Activated naive CD4-positive, alpha-beta T cell treated with anti-CD3 and anti-CD28 coated beads for 36 hours (primary cell): ENCODE results near the gene TBRG4. TPM values are rescaled to one million over a fixed set of nuclear protein-coding genes. Genes with fewer than 3 reads are reported as not detected.
A peak's percentile ranks its signal among the peaks of the same experiment; 100 is the strongest.

Experiments used
- CTCF ChIA-PET: fragments of 350-600 bp; sonication (Branson Sonifier 250); formaldehyde crosslinking; loops from one replicate; lab custom pipeline; 2021; ENCODE audit warnings: antibody characterized with exemption; lab: Charles Lee
- DNase-seq: peaks from one replicate; pipeline ENCODE4 v3.0.0-alpha.2; 2020
- H3K27ac Mint-ChIP-seq: one replicate; pipeline ENCODE4 v1.8.0; 2021; ENCODE audit warnings: mild to moderate bottlenecking, mixed read lengths
- H3K27me3 Mint-ChIP-seq: one replicate; pipeline ENCODE4 v1.8.0; 2021; ENCODE audit warnings: low read depth, mixed read lengths
- H3K36me3 Mint-ChIP-seq: one replicate; pipeline ENCODE4 v1.8.0; 2021; ENCODE audit warnings: low read depth, mixed read lengths
- H3K4me1 Mint-ChIP-seq: one replicate; pipeline ENCODE4 v1.8.0; 2021; ENCODE audit warnings: low read depth, mixed read lengths
- H3K4me3 Mint-ChIP-seq: one replicate; pipeline ENCODE4 v1.8.0; 2021; ENCODE audit warnings: mild to moderate bottlenecking, moderate library complexity, mixed read lengths
- H3K9me3 Mint-ChIP-seq: one replicate; pipeline ENCODE4 v1.8.0; 2021; ENCODE audit warnings: mixed read lengths
- intact Hi-C: fragments of 100-400 bp; cut with micrococcal nuclease; formaldehyde crosslinking; loops from one replicate; pipeline ENCODE4 v1.15.1; 2023
- total RNA-seq, 2 experiments: library from RNA; stranded (reverse); gene quantifications; one replicate each; pipeline ENCODE4 v1.2.3, GENCODE V29; 2021

The TBRG4 gene
- total RNA-seq, 2 experiments from 2014 or later = 127 to 136 TPM

DNA sequence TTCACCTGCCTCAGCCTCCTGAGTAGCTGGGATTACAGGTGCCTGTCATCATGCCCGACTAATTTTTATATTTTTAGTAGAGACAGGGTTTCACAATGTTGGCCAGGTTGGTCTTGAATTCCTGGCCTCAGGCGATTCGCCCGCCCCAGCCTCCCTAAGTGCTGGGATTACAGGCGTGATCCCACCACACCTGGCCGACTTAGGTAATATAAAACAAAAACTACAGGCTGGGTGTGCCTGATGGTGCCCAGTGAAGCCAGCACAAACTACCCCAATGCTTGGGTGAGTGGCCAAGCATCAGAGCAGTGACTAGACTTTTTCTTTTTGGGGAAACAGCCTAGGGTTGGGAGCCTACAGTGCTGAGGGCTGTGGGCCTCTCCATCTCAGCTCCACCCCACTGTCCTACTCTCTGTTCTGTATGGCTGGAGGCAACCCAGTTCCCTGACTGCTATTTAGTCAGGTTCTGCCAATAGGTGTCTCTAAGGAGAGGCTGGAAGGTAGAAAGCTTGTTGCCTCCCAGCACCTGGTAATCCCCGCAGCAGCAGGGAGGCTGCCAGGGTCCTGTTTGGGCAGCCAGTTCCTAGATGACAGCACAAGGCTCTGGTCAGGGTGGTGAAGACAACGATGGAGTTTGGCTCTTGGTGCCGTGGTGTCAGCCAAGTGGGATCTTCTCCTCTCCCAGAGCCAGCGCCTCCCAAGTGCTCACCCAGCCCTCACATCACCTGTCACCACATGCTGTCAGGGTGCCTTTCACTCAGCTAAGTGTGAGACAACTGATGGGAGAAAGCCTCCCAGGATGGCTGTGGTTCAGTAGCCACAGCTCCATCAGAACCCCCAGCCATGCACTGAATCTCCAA is 12.3 kb downstream of the TBRG4 start:
- DNase-seq = no peak
- CTCF ChIA-PET = interaction anchor here (1.0 kb wide), 1 partner anchor 38 kb away, joined by 3 read pairs; no protein-coding TSS in a partner anchor
- intact Hi-C loops = no loop called here
- Mint-ChIP-seq H3K4me3 (no peak overlapping the region), H3K9me3 (no peaks in the 10 kb centered on the region), H3K27ac (peak overlapping the region; percentile 41), H3K36me3 (peaks cover 10% of the 10 kb centered on the region), H3K4me1 (no peaks in the 10 kb centered on the region), H3K27me3 (no peaks in the 10 kb centered on the region)

GRCh38 chr7:45092931-45093235 is 18.6 kb downstream of the TBRG4 start:
- H3K36me3 Mint-ChIP-seq = peaks cover 1% of the 10 kb centered on the region
- H3K4me3 Mint-ChIP-seq = no peak overlapping the region
- peaks cover 7% of the 10 kb centered on the region for H3K4me1 Mint-ChIP-seq
- DNase-seq = no peak
- H3K9me3 Mint-ChIP-seq = peaks cover 2% of the 10 kb centered on the region
- H3K27ac Mint-ChIP-seq = no peak overlapping the region
- H3K27me3 Mint-ChIP-seq = peaks cover 11% of the 10 kb centered on the region
- CTCF ChIA-PET = interaction anchor here (0.6 to 1.2 kb wide), 2 partner anchors 12 to 31 kb away, joined by 3 read pairs; no protein-coding TSS in a partner anchor
- intact Hi-C loops = no loop called here

DNA sequence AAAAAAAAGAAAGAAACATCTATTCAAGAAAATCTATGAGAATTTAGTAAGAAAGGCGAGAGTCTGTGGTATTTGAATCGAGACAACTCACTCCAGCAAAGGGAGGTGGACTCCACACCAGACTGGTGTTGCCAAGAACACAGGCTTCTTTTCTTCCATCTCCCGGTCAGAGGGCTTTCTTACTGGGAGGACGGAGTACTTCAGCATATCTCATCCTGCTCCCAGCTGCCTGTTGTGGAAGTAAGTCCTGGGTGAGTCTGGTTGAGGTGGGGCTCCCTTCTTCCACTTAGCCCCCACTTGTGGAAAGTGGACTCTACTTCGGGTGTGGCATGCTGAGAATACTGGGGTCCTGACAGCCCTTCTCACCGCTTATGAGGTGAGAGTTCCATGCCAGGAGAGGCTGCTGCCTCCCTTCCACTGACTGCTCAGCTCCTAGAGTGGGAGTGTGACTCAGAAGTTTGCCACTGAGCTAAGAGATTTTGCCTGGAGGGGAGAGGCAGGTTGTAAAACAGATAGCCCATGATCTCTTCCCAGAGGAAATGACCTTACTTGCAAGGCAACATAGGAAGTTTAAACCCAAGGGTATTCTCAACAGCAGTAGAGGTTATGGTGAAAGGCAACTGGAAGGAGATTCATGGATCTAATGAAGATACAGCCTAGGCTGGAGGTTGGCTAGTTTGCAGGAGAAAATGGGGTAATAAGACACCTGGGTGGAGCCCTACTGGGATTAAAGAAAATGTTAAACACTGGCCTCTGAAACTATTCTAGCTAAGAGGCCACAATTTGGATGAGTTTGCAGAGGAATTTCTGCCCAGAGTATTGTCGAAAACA is 19.2 kb downstream of the TBRG4 start:
- H3K36me3 Mint-ChIP-seq = peaks cover 1% of the 10 kb centered on the region
- peaks cover 7% of the 10 kb centered on the region for H3K4me1 Mint-ChIP-seq
- H3K27ac Mint-ChIP-seq = no peak overlapping the region
- H3K4me3 Mint-ChIP-seq = no peak overlapping the region
- peaks cover 12% of the 10 kb centered on the region for H3K27me3 Mint-ChIP-seq
- CTCF ChIA-PET = interaction anchor here (0.6 to 1.2 kb wide), 2 partner anchors 13 to 31 kb away, joined by 3 read pairs; no protein-coding TSS in a partner anchor
- DNase-seq = no peak
- H3K9me3 Mint-ChIP-seq = peaks cover 2% of the 10 kb centered on the region
- intact Hi-C loops = no loop called here

- H3K9me3 Mint-ChIP-seq = peaks cover 2% of the 10 kb centered on the region
- DNase-seq = peak; percentile 79
- CTCF ChIA-PET = interaction anchor here (0.6 to 0.9 kb wide), 2 partner anchors 9 to 31 kb away, joined by 3 read pairs; no protein-coding TSS in a partner anchor
- intact Hi-C loops = no loop called here
- H3K36me3 Mint-ChIP-seq = peaks cover 1% of the 10 kb centered on the region
- peaks cover 12% of the 10 kb centered on the region for H3K27me3 Mint-ChIP-seq
- H3K4me1 Mint-ChIP-seq = peaks cover 7% of the 10 kb centered on the region
- H3K4me3 Mint-ChIP-seq = peak overlapping the region; percentile 67
- no peak overlapping the region for H3K27ac Mint-ChIP-seq
These were observed 22.1 kb downstream of the TBRG4 start for GRCh38 chr7:45089341-45089891.

DNA sequence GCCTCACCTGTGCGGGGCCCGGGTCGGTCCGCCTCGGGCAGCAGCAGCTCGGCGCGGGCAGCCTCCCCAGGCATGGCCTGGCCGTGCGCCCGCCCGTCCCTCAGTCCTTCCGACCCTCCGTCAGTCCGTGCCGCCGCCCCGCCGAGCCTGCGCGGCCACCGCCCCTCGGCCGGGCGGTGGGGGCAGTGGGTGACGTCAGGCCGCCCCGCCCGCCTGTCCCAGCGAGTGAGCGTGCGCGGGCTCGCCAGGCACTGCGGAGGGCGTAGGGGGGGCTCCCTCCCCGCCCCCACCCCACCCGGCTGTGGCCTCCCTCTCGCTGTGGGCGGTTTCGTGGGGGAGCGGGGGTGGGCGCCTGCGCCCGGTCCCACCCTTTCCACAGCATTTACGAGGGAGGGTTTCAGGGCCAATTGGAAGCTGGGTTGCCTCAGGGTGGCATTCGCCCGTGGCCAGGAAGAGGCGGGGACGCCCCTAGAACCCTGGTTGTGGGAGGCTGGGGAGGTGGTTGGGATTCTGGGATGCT is 22.6 kb downstream of the TBRG4 start, which contains the start of gene NACAD:
Gene NACAD, minus strand, starts transcription at position 149 of the 520 bp plus-strand sequence. Its CDS starts 75 bp downstream, at position 74.
- peaks cover 7% of the 10 kb centered on the region for H3K4me1 Mint-ChIP-seq
- intact Hi-C loops = no loop called here
- CTCF ChIA-PET = interaction anchor here (0.6 to 0.9 kb wide), 2 partner anchors 8 to 30 kb away, joined by 3 read pairs; no protein-coding TSS in a partner anchor
- peaks cover 1% of the 10 kb centered on the region for H3K36me3 Mint-ChIP-seq
- peaks cover 12% of the 10 kb centered on the region for H3K27me3 Mint-ChIP-seq
- H3K27ac Mint-ChIP-seq = no peak within 1 kb of the TSS
- DNase-seq = peak; percentile 4
- peaks cover 2% of the 10 kb centered on the region for H3K9me3 Mint-ChIP-seq
- peak within 1 kb of the TSS; percentile 67 for H3K4me3 Mint-ChIP-seq

DNA sequence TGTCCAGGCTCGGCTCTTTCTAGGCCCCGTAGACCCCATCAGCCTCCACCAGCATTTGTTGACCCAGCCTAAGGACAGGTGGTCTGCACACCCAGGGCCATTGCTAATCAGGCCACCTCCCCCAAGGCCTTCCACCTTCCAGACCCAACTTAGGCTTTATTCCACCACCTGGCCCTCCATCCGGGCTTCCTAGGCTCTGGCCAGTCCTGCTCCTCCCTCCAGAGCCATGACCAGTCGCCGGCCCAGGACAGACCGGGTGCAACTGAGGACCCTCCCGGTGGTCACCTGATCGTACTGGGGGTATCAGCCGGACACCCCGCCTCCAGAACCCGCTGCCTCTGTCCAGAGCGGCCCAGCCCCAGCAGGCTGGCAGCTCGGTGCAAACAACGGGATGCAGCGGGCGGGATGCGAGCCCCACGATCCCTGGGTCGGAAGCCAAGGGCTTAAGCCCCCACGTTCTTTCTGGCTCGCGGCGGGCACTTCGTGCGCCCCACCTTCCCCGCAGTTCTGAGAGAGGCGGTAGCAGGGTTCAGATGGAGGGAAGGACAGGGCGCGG is 23.3 kb downstream of the TBRG4 start:
- H3K36me3 Mint-ChIP-seq = no peaks in the 10 kb centered on the region
- no peak for DNase-seq
- H3K4me3 Mint-ChIP-seq = peak overlapping the region; percentile 42
- no peaks in the 10 kb centered on the region for H3K9me3 Mint-ChIP-seq
- H3K4me1 Mint-ChIP-seq = peaks cover 7% of the 10 kb centered on the region
- peaks cover 12% of the 10 kb centered on the region for H3K27me3 Mint-ChIP-seq
- intact Hi-C loops = no loop called here
- CTCF ChIA-PET = no interaction called here
- H3K27ac Mint-ChIP-seq = no peak overlapping the region

DNA sequence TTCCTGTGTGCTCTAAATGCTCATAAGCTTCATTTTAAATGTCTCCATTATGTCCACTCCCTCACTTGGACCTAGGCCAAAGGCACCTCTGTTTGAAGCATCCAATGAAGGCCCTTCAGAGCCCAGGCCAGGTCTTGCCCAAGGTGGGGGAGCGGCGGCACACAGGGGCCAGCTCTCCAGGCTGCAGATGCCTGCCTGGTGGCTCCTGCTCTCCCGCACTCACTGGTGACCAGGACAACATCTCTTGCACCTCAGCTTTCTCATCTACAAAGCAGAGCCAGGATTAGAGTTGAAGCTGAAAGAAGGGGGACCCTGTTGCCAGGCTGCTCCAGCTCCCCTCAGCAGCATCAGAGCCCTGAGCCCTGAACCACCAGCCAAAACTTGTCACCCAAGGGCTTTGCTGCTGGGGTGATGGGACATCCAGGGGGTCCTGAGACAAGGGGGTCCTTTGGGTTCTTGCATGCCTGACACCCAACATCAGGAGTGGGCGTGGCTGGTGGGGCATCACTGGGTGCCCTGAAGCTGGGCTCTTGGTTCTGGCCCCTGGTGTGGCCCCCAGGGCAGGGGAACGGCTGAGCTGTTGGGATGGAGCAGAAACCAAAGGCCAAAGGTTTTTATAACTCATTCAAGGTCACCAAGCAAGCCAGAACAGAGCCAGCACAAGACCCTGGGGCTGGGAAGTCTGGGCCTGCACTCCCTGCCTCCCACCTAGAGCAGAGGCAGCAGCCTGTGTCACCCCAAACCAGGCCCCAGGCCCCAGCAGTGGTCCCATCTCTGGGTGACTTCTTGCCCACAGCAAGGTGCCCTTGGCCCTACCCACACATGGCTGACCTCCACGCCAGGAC is 24.0 kb downstream of the TBRG4 start:
- no peaks in the 10 kb centered on the region for H3K9me3 Mint-ChIP-seq
- peaks cover 7% of the 10 kb centered on the region for H3K4me1 Mint-ChIP-seq
- H3K4me3 Mint-ChIP-seq = peak overlapping the region; percentile 11
- CTCF ChIA-PET = no interaction called here
- no peak overlapping the region for H3K27ac Mint-ChIP-seq
- intact Hi-C loops = no loop called here
- peaks cover 12% of the 10 kb centered on the region for H3K27me3 Mint-ChIP-seq
- no peaks in the 10 kb centered on the region for H3K36me3 Mint-ChIP-seq
- DNase-seq = no peak

GRCh38 chr7:45086331-45087065 is 25.0 kb downstream of the TBRG4 start:
- Mint-ChIP-seq H3K27ac (no peak overlapping the region), H3K9me3 (no peaks in the 10 kb centered on the region), H3K27me3 (peaks cover 12% of the 10 kb centered on the region), H3K36me3 (no peaks in the 10 kb centered on the region), H3K4me1 (peaks cover 7% of the 10 kb centered on the region), H3K4me3 (no peak overlapping the region)
- CTCF ChIA-PET = interaction anchor here (0.6 kb wide), 1 partner anchor 34 kb away, joined by 3 read pairs; no protein-coding TSS in a partner anchor
- no peak for DNase-seq
- intact Hi-C loops = no loop called here

DNA sequence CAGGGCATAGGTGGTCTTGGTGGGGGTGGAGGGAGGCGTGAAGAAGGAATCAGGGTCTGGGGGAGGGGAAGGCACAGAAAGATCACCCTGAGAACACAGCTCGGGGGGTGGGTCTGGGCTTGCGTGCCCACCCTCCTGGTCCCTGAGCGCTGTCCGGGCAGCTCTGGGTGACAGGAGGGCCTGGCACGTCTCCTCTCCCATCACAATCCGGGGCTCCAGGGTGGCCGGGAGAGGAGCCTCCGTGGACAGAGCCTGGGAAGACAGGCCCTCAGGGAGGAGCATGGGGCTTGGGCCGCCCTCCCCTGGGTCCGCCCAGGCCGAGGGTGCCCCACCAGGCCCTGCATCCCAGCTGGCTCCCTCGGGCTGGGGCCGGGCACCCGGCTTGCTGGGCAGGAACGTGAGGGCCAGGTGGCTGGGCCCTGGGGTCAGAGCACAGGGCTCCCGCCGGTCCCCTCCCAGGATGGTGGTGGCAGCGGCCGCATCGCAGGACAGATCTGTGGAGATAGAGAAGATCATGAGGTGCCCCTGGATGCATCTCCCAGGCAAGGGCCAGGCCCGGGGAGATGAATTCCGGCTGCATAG is 25.8 kb downstream of the TBRG4 start:
- H3K36me3 Mint-ChIP-seq = no peaks in the 10 kb centered on the region
- H3K9me3 Mint-ChIP-seq = no peaks in the 10 kb centered on the region
- peaks cover 7% of the 10 kb centered on the region for H3K4me1 Mint-ChIP-seq
- no peak overlapping the region for H3K4me3 Mint-ChIP-seq
- intact Hi-C loops = no loop called here
- peaks cover 12% of the 10 kb centered on the region for H3K27me3 Mint-ChIP-seq
- no peak overlapping the region for H3K27ac Mint-ChIP-seq
- CTCF ChIA-PET = no interaction called here
- no peak for DNase-seq

GRCh38 chr7:45084901-45085618 is 26.4 kb downstream of the TBRG4 start:
- CTCF ChIA-PET = no interaction called here
- Mint-ChIP-seq H3K27ac (no peak overlapping the region), H3K27me3 (peaks cover 12% of the 10 kb centered on the region), H3K9me3 (no peaks in the 10 kb centered on the region), H3K36me3 (no peaks in the 10 kb centered on the region), H3K4me1 (peaks cover 7% of the 10 kb centered on the region), H3K4me3 (no peak overlapping the region)
- intact Hi-C loops = no loop called here
- DNase-seq = no peak
